ENCODE measurements around the gene SLC25A1.

SLC25A1 gene

GRCh38 chr22:19139974-19140373 lies 38.6 kb downstream of the SLC25A1 start:
- TF ChIP-seq, protein P1, sequence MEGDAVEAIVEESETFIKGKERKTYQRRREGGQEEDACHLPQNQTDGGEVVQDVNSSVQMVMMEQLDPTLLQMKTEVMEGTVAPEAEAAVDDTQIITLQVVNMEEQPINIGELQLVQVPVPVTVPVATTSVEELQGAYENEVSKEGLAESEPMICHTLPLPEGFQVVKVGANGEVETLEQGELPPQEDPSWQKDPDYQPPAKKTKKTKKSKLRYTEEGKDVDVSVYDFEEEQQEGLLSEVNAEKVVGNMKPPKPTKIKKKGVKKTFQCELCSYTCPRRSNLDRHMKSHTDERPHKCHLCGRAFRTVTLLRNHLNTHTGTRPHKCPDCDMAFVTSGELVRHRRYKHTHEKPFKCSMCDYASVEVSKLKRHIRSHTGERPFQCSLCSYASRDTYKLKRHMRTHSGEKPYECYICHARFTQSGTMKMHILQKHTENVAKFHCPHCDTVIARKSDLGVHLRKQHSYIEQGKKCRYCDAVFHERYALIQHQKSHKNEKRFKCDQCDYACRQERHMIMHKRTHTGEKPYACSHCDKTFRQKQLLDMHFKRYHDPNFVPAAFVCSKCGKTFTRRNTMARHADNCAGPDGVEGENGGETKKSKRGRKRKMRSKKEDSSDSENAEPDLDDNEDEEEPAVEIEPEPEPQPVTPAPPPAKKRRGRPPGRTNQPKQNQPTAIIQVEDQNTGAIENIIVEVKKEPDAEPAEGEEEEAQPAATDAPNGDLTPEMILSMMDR (IDR thresholded peaks at IDR 0.05) = no peak
- Histone ChIP-seq H3K4me3 (no peak overlapping the region), H3K27ac (no peak overlapping the region)
- DNase-seq (ENCODE audit: low spot score) = no peak

DNA sequence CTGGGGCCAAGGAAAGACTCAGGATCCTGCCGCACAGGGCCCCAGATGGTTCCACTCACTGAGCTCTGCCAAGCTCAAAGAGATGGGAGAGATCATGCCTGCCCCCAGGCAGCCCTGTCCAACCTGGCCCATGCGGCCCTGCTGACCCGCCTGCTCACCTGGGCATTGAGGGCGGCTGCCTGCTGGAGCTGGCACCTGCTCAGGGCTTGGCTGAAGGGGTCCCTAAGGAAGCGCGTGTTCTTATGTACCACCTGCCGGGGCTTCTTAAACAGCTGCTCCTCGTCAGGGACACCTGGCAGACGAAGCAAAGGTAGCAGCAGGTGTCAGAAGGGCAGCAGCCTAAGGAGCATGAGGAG lies 39.6 kb downstream of the SLC25A1 start:
- TF ChIP-seq, protein P1 (IDR thresholded peaks at IDR 0.05) = no peak
- H3K4me3 ChIP-seq = no peak overlapping the region
- DNase-seq (ENCODE audit: low spot score) = no peak
- no peak overlapping the region for H3K27ac ChIP-seq

DNA sequence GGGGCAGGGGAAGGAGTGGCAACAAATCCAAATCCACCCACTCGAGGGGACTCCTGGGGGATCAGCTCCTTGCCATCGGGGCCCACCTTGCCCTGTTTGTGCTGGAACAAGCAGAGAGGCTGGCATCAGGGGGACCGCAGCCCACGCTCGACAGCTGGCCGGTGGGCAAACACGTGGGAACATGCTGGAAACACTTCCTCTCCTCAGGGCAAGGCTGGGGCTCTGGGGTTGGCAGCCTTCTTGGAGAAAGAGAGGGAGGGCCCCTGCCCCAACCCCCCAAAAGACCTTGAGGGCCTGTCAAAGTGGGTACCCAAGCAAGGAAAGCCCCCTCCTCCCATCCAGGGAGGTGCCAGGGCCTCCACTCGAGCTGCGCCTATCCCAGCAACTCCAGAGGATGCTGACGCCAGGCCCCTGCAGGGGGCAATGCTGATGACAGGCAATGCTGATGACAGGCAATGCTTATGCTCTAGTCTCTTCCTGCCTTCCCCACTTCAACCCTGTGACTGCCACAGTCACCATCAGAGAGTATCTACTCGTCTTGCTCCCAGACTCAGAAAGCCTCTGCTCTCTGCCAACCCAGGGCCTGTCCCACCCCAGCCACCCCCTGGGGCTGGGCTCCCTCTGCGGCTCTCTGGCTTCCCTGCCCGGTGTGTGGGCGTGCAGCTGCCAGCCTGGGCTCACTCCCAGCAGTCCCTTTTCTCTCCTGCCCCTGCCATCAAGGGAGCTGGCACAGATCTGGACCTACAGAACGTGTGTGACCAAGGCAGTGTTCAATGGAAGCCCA lies 40.1 kb downstream of the SLC25A1 start:
- no peak overlapping the region for H3K27ac ChIP-seq
- TF ChIP-seq, protein P1 (IDR thresholded peaks at IDR 0.05) = no peak
- no peak overlapping the region for H3K4me3 ChIP-seq
- DNase-seq (ENCODE audit: low spot score) = no peak

- TF ChIP-seq, protein P1 (IDR thresholded peaks at IDR 0.05) = no peak
- Histone ChIP-seq H3K4me3 (no peak overlapping the region), H3K27ac (no peak overlapping the region)
- no peak for DNase-seq (ENCODE audit: low spot score)
These were observed 40.9 kb downstream of the SLC25A1 start for GRCh38 chr22:19137384-19138216.

- H3K4me3 ChIP-seq = no peak overlapping the region
- no peak for DNase-seq (ENCODE audit: low spot score)
- TF ChIP-seq, protein P1 (IDR thresholded peaks at IDR 0.05) = no peak
- H3K27ac ChIP-seq = no peak overlapping the region
These were observed 41.6 kb downstream of the SLC25A1 start for GRCh38 chr22:19136915-19137314.

- TF ChIP-seq, protein P1 (IDR thresholded peaks at IDR 0.05) = no peak
- no peak overlapping the region for H3K27ac ChIP-seq
- no peak overlapping the region for H3K4me3 ChIP-seq
- no peak for DNase-seq (ENCODE audit: low spot score)
These were observed 43.7 kb downstream of the SLC25A1 start for GRCh38 chr22:19134874-19135273.
